HG03097 (cell line): Measurements from ENCODE around the gene ZW10.
"Not testable (repeated sequence)": the region's sequence is repeated elsewhere in the genome, so short reads cannot be mapped to it uniquely, and the experiment has no call there.

ENCODE experiments used
- ATAC-seq: cut with Tn5 transposase; IDR thresholded peaks from one replicate; pipeline ENCODE4 v1.9.1; 2021; ENCODE audit not compliant: unreplicated experiment, low FRiP score

ZW10 gene

GRCh38 chr11:113760241-113760640 is 13.3 kb downstream of the ZW10 start:
- ATAC-seq = no peak

GRCh38 chr11:113752932-113753331 is 20.6 kb downstream of the ZW10 start:
- no peak for ATAC-seq

GRCh38 chr11:113736323-113736722 is 37.2 kb downstream of the ZW10 start:
- ATAC-seq = no peak

- ATAC-seq = no peak
Observed at GRCh38 chr11:113732092-113732491, 41.4 kb downstream of the ZW10 start.

GRCh38 chr11:113730887-113731726 is 42.4 kb downstream of the ZW10 start:
- ATAC-seq = no peak

GRCh38 chr11:113729456-113729855 is 44.0 kb downstream of the ZW10 start:
- no peak for ATAC-seq

- ATAC-seq = no peak
Observed at GRCh38 chr11:113728814-113729213, 44.7 kb downstream of the ZW10 start.

GRCh38 chr11:113725913-113726312 is 47.6 kb downstream of the ZW10 start:
- no peak for ATAC-seq

- ATAC-seq = no peak
Observed at GRCh38 chr11:113725407-113725806, 48.1 kb downstream of the ZW10 start.

- no peak for ATAC-seq
Observed at GRCh38 chr11:113724778-113725177, 48.7 kb downstream of the ZW10 start.

- no peak for ATAC-seq
Observed at GRCh38 chr11:113723787-113724186, 49.7 kb downstream of the ZW10 start.

GRCh38 chr11:113722934-113723333 is 50.6 kb downstream of the ZW10 start:
- ATAC-seq = no peak

GRCh38 chr11:113722221-113722620 is 51.3 kb downstream of the ZW10 start:
- ATAC-seq = no peak

GRCh38 chr11:113721462-113722066 is 51.9 kb downstream of the ZW10 start:
- no peak for ATAC-seq

GRCh38 chr11:113720478-113720877 is 53.0 kb downstream of the ZW10 start:
- not testable (repeated sequence) for ATAC-seq

GRCh38 chr11:113715882-113716625 is 57.4 kb downstream of the ZW10 start:
- ATAC-seq = no peak

- no peak for ATAC-seq
Observed at GRCh38 chr11:113715273-113715672, 58.2 kb downstream of the ZW10 start.

GRCh38 chr11:113710989-113711388 is 62.5 kb downstream of the ZW10 start:
- ATAC-seq = no peak

GRCh38 chr11:113705871-113706655 is 67.4 kb downstream of the ZW10 start, which contains the start of gene TMPRSS5:
TSS of gene TMPRSS5 (minus strand) at chr11:113706308. CDS start at chr11:113706224, 84 bp downstream.
- ATAC-seq = no peak

GRCh38 chr11:113703551-113703950 is 69.9 kb downstream of the ZW10 start:
- not testable (repeated sequence) for ATAC-seq
